GM19467 (cell line): ENCODE results near the gene SPDL1.
A peak's percentile ranks its signal among the peaks of the same experiment; 100 is the strongest.

Experiments used
- ATAC-seq: cut with Tn5 transposase; IDR thresholded peaks from one replicate; pipeline ENCODE4 v1.9.1; 2021; ENCODE audit warnings: mild to moderate bottlenecking, moderate library complexity; ENCODE audit not compliant: unreplicated experiment

SPDL1 gene, protein sequence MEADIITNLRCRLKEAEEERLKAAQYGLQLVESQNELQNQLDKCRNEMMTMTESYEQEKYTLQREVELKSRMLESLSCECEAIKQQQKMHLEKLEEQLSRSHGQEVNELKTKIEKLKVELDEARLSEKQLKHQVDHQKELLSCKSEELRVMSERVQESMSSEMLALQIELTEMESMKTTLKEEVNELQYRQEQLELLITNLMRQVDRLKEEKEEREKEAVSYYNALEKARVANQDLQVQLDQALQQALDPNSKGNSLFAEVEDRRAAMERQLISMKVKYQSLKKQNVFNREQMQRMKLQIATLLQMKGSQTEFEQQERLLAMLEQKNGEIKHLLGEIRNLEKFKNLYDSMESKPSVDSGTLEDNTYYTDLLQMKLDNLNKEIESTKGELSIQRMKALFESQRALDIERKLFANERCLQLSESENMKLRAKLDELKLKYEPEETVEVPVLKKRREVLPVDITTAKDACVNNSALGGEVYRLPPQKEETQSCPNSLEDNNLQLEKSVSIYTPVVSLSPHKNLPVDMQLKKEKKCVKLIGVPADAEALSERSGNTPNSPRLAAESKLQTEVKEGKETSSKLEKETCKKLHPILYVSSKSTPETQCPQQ

DNA sequence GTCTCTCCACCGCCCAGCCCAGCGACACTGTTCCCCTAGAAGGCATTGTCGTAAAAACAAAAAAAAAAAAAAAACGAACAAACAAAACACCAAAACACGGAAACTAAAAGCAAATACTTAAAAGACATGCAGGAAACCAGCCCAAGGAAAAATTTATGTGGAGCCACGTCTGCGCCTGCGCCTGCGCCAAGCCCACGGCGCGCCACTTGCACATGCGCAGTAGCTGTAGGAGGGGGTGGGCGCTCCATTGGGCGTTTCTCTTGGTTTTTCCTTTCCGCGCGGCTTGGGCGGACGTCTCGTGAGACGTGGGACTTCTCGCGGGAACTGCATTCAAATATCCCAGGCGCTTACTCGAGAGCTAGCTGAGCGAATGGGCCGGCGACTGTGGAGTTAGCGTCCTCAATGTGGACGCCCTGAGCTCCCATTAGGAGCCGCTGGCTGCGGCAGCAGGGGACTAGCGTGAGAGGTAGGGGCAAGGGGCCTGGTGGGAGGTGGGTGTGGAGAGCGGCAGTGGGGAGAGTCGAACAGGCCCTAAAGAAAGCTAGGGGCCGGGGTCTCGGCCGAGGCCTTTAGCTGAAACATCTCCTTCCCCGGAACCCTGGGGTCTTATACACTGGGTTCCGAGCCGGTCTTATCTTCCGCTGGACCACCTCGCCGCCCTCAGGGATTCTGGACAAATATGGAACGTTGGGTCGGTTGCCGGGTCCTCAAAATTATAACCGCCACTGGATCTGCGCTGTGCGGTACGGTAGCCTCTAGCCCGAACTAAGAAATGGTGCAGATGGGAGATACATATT is at the start of gene SPDL1:
Gene SPDL1, plus strand, starts transcription at position 350 of the 797 bp plus-strand sequence. CDS start 4,644 bp downstream, outside the sequence.
- peak; percentile 93 for ATAC-seq

DNA sequence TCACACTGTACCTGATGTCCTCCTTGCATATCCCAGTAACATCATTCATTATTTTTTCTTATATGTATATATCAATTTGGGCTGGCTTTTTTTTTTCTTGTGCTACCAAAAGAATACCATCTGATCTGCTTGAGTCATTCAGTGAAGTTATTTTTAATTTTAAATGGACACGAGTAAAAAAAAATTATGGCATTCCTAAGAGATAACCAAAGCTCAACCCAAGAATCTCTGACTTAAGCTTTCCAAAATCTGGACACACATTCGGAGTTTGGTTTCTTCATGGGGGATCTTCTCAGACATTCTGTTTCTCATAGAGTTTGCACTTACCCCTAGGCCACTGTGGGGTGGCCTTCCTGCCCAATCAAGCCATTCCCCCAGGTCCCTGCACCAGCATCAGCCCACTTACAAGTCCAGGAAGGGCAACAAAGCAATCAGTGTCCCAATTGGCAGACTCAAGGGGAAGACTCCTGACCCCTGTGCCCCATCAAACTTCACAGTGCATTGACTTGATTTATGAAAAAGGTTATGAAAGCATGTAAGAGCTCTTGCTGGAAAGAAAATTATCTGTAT is 49.2 kb upstream of the SPDL1 start:
- no peak for ATAC-seq

DNA sequence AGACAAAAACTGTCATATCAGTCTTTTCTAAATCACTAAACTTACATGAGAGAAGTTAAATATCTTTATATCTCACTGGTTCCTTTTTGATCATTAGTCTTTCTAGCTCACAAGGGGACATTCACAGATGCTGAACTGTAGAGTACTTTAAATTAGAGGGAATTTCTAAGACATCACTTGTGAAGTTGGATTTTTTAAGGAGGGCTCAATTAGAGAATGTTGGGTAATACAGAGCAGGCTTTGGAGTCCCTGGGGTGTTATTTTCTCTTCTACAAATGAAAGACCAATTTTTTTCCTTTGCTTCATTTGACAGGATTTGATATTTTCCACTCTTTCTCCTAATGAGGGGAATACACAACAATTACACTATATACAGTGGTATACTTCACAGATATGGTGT is 48.6 kb upstream of the SPDL1 start:
- no peak for ATAC-seq

DNA sequence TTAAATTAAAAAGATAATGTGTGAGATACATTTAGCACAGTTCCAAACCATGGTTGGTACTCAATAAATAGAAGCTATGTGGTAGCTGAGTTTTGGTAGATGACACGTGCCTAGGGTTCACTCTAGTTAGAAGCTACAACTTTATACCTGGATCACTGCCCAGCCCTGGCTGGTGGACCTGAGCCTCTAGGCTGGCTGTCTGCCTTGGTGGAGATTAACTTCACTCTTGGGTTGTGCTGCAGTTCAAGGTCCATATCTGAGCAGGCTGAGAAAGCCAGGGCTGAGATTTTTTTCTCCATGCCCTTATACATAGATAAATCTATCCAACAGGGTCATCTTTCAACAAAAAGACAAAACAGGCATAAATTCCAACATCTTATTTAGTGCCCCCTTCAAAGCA is 44.6 kb upstream of the SPDL1 start:
- ATAC-seq, result no peak

DNA sequence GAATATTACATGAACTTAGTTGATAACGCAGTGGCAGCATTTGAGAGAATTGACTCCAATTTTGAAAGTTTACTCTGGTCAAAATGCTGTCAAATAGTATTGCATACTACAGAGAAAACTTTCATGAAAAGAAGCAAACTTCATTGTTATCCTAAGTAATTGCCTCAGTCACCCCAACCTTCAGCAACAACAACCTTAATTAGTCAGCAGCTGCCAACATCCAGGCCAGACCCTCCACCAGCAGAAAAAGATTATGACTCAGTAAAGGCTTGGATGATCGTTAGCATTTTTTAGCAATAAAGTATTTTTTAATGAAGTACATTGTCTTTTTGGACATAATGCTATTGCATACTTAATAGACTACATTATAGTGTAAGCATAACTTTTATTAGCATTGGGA is 40.8 kb upstream of the SPDL1 start:
- no peak for ATAC-seq

DNA sequence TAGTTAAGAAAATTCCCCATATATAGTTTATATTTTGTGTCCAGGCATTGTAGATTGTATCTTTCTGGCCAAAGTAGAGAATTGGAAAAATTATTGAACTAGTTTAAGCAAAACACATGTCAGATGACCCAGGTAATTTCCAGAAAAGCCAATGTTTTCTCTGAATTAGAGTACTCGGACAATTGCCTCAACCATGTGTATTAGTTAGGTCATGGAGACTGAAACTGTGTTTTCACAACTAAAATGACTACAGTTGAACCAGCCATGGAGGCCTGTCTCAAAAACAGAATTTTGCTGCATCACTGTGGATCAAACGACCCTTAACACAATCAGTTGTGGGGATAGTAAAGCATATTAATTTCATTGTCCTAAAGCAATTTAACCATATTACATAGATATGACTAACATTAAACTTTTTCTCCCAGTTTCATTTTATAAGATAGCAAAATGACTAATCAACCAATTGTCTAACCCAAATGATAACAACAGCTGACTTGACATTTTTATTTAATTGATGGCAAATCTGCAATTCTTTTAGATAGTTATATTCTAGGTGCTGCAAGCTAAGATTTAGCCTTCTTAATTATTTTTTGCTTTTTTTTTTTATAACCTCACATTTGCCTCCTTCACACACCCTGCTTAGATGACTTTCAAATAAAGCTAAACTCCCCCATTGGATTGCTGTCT is 39.2 kb upstream of the SPDL1 start:
- no peak for ATAC-seq

DNA sequence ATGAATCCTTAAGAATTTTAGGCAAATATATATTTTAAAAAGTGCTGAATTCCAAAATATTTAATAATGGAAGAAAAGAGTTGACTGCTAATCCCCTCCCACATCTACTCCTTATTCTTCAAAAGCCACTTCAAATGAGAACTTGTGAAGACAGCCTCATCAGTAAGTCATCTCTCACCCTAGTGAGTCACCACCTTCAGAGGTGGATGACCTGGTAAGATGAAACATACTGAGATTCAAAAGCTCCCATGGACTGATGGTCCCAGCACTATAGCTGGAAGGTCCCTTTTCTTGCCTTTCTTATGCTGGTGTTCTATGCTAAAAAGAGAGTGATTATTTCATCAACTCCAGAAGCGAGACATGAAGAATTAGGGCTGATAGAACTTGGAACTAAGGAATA is 37.8 kb upstream of the SPDL1 start:
- no peak for ATAC-seq

DNA sequence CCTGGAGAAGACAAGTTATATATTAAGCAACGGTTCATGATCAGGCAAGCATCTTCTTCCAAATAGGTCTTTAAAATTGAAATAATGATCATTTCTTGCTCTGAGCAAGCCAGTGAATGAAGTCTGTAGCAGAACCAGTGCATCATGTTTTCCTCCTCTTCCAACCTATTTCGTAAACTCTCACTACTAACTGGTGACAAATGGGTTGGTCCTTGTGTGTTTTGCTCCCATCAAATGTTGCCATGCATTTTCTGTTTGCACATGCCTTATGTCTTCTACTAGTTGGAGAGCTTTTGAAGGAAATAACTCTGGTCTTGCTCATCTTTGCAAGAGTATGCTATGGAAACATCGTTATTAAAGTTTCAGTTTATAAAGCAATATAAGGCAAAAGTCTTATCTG is 37.2 kb upstream of the SPDL1 start:
- no peak for ATAC-seq

DNA sequence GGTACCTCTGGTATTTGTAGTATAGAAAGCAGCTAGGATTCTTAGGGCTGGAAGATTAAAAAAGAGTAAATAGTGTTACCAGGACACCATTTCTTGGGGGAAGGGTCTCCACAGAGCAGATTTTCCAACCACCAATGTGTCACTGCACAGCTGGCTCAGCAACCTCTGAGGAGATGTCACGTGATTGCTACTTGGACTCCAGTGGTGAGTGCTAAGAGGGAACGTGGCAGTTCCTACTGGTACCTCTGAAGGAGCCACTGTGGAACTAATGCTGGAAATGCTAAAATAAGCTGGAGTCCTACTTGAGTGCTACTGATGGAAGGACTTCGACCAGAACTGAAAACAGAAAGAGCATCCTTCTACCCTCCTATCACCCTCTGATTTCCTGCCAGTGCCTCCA is 36.1 kb upstream of the SPDL1 start:
- no peak for ATAC-seq

DNA sequence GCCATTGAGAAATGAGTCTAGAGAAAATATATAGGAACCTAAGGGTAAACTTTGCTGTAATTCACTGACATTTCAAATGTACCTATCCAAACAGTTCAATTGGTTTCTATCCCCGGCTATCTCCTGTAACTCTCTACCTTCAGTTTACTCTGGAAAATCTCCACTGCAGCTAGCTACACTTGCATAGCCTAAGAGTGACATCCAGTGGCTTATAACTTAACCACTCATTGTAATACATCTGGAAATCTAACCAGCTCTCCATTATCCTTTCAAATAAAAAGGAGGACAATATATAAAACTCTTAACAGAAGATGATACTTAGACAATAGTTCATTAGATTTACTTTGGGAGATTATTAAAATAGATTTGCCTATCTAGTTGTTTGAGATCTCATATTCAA is 35.3 kb upstream of the SPDL1 start:
- no peak for ATAC-seq

DNA sequence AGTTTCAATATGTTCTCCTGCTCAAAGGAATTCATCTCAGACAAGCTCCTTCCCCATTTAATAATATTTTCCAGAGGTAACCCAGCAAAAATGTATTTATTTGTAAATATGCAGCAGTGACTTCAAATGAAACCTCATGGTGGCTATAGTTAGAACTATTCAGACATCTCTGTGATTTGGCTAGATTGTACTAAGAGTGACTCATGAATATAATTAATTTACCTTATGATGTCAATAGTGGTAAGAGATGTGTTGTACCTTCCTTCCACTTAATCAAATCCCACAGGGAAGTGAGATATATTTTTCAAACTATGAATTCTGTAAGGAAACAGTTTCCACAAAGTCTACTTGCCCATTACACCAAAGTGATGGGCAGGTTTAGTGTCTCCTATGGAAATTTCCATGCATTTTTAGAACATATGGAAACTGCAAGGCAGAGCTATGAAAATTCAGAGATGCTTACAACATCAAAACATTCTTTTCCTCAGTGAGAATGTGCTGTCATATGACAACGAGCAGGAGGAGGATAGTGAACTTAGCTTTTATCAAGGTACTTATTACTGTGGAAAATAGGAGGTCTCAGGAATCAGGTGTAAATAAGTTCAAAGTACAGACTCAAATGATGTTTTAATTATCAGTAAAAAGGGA is 34.0 kb upstream of the SPDL1 start:
- no peak for ATAC-seq

DNA sequence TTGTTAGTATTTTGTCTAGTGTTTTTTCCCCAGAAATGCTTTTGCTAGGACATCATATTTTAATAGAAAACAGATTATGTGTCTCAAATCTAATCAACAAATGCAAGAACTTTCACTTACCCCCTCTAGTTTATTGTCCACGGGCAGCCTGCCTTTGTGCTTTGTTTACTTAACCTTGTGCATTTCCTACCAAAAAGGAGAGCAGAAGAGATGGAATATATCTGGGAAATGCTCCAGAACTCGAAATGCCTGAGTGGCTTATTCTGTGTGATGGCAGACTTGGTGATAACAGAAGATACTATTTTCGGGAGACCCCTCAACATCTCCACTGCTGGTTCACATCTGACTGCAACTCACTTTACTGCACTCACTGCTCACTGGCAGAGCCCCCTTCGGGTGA is 33.3 kb upstream of the SPDL1 start:
- ATAC-seq, result no peak

DNA sequence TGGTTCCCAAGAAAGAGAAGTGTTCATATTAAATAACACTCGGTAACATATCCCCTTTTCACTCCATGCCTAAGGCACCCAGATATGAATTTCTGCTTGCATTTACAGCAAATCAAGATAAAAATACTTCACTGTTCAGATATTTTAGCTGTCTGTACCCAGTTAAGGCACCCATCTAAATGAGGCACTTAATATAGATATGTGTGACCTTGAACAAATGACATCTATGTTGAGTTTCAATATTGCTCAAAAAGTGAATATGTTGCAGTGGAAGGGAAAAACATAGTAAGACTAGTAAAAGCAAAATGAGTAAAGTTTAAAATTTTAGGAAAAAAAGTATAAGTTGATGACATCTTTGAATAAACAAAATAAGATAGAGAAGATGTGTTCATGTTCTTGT is 32.4 kb upstream of the SPDL1 start:
- ATAC-seq, result no peak

DNA sequence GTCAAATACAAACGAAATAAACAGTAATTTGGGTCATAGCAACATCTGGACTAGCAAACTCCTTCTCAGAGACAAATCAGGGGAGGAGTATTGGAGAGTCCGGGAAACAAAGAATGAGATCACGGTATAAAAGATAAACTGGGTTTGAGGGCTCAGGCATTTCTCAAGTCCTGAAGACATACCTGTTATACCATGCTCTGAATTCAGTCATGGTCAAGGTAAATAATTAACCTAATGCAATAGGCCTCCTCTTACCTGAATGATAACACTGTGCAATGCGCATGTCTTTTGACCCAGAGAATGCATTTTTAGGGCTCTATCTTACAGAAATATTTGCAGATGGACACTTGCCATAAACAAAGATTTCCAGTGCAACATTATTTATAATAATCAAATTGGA is 31.9 kb upstream of the SPDL1 start:
- ATAC-seq, result no peak

DNA sequence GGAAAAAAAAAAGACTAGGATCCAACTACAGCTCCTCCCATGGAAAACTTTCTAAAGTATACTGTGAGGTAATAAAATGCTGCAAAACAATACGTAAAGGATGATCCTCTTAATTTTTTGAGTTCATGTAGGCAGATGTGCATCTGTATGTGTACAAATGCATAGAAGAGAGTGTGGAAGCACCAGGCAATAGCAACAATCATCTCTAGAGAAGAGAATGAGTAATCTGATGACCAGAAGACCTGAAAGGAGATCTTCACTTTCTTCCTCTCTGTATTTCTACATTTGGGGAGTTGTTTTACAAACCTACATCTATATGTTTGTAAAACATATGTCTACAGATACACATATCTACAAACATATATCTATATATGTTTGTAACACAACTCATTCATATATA is 29.3 kb upstream of the SPDL1 start:
- ATAC-seq, result no peak

DNA sequence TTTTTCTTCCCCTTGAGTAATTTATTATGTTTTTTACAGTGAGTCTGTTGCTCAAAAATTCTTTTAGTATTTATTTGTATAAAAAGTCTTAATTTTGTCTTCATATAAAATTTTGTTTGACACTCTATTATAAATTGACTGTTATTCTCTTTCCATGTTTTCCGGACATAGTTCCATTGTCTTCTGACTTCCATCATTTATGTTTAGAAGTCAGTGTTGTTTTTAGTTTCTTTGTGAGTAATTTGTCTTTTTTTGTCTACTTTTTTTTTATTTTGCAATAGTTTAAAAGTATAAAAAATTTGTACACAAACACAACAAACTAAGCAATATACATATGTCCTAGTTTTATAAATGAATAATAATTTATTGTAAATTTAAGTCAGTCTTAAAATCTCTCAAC is 25.7 kb upstream of the SPDL1 start:
- ATAC-seq, result no peak

DNA sequence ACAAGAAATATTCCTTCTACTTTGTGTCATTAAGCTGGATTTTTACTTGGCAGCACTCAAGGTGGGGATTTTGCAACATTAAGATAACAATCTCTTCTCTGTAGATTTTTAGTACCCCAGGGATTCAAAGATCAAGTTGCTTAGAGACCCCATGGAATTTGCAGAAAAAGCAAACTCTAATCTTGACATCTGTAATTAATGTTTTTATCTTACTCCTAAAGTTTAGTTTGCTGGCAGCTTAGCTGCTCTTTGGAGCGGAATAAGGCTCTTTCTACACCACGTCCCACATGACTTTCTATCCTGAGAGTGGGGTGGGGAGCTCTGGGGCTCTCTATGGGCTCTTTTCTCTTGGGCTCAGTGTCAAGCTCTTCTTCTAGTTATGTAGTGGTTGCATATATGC is 21.7 kb upstream of the SPDL1 start:
- ATAC-seq, result no peak

DNA sequence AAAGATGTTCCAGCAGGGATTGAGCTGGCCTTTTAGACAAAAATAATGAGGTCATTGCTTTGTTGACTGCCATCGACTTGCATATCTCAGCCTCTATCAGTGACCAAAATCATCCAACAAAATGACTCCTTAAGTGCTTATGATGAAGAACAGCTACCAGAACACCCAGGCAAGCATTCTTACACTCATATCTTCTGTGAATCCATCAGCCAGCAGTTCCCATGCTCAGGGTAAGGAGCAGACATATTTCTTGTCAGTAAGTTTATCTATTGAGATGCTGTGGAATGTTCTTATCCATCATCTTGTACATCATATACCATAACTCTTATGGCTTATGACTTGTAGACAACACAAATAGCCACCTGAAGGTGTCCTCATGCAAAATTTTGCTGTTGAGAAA is 20.2 kb upstream of the SPDL1 start:
- ATAC-seq, result no peak

DNA sequence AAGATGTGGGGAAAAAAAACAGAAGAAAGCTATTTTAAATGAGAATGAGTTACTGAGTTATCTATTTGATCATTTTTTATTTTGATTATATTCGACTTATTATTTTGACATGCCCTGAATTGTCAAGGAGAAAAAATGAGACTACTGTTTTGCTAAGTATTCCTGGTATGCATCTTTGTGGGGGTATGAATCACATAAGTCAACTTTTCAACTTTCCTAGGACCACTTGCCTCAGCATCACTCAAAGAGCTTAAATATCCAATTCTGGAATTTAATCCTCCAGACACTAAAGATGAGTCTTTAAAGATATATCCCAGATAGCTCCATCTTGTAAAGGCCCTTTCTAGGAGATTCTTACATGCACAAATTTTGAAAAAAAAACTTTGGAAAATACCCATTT is 17.4 kb upstream of the SPDL1 start:
- no peak for ATAC-seq

DNA sequence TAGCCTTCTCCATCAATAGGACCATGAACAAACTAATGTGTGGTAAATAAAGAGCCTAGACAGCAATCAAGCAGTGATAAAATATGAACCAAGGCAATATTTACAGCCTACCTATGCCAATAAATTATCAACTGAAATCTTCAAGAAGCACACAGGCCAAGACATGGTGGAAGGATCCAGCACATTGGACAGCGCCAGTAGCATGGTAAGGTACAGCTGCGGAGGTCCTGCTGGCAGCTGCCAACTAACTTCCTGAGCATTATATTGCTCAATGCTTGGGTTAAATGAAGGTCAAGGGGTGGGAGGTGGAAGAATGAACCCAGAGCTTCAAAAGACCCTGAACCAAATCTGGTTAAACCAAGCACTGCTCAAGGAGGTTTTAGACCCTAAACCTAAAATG is 16.5 kb upstream of the SPDL1 start:
- no peak for ATAC-seq

DNA sequence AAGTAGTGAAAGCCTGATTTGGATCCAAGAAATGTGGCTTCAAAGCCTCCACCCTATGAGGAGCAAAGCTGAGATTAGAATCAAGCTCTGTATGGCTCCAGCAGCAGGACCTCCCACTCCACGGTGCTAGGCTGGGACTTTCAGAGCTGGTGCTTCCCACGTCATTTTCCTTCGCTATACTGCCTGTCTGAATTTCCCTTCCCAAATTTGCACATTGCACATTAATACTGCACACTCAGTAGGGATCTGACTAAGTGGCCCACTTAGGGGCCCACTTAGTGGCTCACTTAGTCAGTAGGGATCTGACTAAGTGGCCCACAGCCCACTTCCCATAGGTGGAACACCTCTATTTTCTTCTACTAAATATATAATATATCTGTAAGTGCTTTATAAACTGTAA is 14.1 kb upstream of the SPDL1 start:
- ATAC-seq, result no peak
